ENCODE measurements around the gene CD46.

Gene CD46

DNA sequence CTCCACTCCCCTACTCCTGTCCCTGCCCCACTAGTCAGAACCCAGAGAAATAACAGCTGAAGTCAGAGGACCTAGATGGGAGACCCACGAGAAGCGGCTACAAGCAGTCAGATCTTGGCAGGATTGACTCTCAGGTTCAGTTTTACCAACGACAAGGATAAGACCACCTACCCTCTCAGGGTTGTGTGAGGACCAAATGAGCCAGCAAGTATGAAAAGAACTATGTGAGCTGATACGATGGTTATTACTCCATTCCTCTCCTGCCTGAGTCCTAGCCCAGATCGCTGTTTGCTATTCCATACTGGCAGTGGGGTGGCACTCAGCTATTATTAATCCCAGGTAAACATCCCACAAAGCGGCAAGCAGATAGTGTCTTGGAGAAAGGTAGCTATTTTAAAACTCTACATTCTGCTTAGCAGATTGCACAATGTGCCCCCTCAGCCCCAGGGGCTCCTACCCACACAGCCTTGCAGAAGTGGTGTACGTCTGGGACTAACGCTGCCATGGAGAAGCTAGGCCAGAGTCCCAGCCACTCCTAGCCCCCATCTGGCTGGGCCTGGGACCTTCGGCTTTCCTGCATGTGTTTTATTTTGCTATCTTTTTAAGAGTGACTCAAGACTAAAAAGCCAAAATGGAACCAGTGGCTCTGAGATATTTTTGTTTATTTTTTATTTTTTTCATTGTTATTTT, 58.9 kb downstream of the CD46 start:
- DNase-seq (ENCODE audit: low read depth in 1 of 2, low spot score in 1 of 2) = no peak
- Histone ChIP-seq H3K27ac (replicated peaks) (no peak overlapping the region), H3K27me3 (ENCODE audit: insufficient read depth, poor library complexity, severe bottlenecking) (no peaks in the 10 kb centered on the region), H3K4me3 (replicated peaks; ENCODE audit: insufficient read depth, low read length) (no peak overlapping the region)
- TF ChIP-seq SPI1 (IDR thresholded peaks at IDR 0.05; ENCODE audit: borderline replicate concordance, low read depth) = no peak

DNA sequence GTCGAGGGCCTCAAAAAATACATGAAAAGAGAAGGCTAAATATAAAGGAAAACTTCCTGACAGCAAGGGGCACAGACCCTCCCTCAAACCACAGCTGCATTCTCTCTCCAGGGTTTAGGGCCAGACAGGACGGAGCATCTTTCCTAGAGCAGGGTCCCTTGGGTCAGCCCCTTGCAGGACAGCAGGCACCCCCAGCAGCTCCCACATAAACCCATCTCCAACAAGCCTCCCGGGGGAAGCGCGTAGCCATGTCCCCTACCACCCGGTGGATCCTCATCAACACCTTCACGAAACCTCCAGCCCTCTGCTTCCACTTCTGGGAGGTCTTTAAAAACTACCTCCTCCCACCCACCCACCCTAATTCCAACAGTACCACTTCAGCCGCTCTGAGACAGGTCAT, 59.5 kb downstream of the CD46 start:
- Histone ChIP-seq H3K4me3 (replicated peaks; ENCODE audit: insufficient read depth, low read length) (no peak overlapping the region), H3K27ac (replicated peaks) (no peak overlapping the region), H3K27me3 (ENCODE audit: insufficient read depth, poor library complexity, severe bottlenecking) (no peaks in the 10 kb centered on the region)
- TF ChIP-seq, protein P1, sequence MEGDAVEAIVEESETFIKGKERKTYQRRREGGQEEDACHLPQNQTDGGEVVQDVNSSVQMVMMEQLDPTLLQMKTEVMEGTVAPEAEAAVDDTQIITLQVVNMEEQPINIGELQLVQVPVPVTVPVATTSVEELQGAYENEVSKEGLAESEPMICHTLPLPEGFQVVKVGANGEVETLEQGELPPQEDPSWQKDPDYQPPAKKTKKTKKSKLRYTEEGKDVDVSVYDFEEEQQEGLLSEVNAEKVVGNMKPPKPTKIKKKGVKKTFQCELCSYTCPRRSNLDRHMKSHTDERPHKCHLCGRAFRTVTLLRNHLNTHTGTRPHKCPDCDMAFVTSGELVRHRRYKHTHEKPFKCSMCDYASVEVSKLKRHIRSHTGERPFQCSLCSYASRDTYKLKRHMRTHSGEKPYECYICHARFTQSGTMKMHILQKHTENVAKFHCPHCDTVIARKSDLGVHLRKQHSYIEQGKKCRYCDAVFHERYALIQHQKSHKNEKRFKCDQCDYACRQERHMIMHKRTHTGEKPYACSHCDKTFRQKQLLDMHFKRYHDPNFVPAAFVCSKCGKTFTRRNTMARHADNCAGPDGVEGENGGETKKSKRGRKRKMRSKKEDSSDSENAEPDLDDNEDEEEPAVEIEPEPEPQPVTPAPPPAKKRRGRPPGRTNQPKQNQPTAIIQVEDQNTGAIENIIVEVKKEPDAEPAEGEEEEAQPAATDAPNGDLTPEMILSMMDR (IDR thresholded peaks at IDR 0.05; ENCODE audit: insufficient read depth, low read length) = no peak
- no peak for TF ChIP-seq GABPA (IDR thresholded peaks at IDR 0.05; ENCODE audit: low read depth)
- no peak for TF ChIP-seq POLR2AphosphoS5 (IDR thresholded peaks at IDR 0.05; ENCODE audit: low read depth)
- TF ChIP-seq, protein P2, sequence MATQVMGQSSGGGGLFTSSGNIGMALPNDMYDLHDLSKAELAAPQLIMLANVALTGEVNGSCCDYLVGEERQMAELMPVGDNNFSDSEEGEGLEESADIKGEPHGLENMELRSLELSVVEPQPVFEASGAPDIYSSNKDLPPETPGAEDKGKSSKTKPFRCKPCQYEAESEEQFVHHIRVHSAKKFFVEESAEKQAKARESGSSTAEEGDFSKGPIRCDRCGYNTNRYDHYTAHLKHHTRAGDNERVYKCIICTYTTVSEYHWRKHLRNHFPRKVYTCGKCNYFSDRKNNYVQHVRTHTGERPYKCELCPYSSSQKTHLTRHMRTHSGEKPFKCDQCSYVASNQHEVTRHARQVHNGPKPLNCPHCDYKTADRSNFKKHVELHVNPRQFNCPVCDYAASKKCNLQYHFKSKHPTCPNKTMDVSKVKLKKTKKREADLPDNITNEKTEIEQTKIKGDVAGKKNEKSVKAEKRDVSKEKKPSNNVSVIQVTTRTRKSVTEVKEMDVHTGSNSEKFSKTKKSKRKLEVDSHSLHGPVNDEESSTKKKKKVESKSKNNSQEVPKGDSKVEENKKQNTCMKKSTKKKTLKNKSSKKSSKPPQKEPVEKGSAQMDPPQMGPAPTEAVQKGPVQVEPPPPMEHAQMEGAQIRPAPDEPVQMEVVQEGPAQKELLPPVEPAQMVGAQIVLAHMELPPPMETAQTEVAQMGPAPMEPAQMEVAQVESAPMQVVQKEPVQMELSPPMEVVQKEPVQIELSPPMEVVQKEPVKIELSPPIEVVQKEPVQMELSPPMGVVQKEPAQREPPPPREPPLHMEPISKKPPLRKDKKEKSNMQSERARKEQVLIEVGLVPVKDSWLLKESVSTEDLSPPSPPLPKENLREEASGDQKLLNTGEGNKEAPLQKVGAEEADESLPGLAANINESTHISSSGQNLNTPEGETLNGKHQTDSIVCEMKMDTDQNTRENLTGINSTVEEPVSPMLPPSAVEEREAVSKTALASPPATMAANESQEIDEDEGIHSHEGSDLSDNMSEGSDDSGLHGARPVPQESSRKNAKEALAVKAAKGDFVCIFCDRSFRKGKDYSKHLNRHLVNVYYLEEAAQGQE (IDR thresholded peaks at IDR 0.05; ENCODE audit: insufficient replicate concordance, low read depth) = no peak
- no peak for TF ChIP-seq SPI1 (IDR thresholded peaks at IDR 0.05; ENCODE audit: borderline replicate concordance, low read depth)
- DNase-seq (ENCODE audit: low read depth in 1 of 2, low spot score in 1 of 2) = no peak

DNA sequence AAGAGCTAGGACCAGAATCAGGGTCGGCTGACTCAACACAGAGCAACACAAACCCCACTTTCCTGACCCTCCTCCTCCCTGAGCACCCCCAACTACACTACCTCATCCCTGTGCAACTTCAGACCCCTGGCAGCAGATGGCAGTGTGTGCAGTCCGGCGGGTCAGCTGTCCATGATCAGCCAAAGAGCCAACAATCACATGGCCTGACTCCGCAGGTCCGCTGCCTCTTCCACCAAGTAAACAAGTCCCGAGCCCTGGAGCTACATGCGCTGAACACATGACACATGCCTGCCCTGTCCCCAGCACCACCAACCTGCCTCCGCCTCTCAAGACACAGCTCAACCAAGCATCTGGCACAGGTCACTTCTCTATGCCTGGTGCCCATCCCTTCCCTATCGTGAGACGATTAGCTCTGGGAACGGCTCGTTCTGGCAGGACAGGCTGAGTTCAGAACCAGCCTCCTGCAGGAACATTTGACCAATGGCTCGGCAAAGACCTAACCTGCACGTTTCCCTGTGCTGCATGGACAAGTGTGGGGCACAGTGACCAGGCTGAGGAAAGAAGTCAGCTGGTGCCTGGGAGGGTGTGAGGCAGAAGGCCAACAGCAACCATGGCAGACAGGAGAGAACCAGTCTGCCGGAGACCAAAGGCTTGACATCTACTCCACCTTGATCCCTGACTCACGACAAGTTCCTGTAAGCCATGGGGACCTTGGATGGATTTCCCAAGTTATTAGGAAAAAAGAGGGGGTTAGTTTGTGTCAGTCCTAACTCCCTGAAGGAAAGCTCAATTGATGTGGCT, 60.3 kb downstream of the CD46 start:
- TF ChIP-seq, protein P1 (IDR thresholded peaks at IDR 0.05; ENCODE audit: insufficient read depth, low read length) = no peak
- TF ChIP-seq SPI1 (IDR thresholded peaks at IDR 0.05; ENCODE audit: borderline replicate concordance, low read depth) (no peak), GABPA (IDR thresholded peaks at IDR 0.05; ENCODE audit: low read depth) (no peak), POLR2AphosphoS5 (IDR thresholded peaks at IDR 0.05; ENCODE audit: low read depth) (no peak)
- TF ChIP-seq, protein P2 (IDR thresholded peaks at IDR 0.05; ENCODE audit: insufficient replicate concordance, low read depth) = no peak
- Histone ChIP-seq H3K27ac (replicated peaks) (no peak overlapping the region), H3K27me3 (ENCODE audit: insufficient read depth, poor library complexity, severe bottlenecking) (no peaks in the 10 kb centered on the region), H3K4me3 (replicated peaks; ENCODE audit: insufficient read depth, low read length) (no peak overlapping the region)
- DNase-seq (ENCODE audit: low read depth in 1 of 2, low spot score in 1 of 2) = no peak

DNA sequence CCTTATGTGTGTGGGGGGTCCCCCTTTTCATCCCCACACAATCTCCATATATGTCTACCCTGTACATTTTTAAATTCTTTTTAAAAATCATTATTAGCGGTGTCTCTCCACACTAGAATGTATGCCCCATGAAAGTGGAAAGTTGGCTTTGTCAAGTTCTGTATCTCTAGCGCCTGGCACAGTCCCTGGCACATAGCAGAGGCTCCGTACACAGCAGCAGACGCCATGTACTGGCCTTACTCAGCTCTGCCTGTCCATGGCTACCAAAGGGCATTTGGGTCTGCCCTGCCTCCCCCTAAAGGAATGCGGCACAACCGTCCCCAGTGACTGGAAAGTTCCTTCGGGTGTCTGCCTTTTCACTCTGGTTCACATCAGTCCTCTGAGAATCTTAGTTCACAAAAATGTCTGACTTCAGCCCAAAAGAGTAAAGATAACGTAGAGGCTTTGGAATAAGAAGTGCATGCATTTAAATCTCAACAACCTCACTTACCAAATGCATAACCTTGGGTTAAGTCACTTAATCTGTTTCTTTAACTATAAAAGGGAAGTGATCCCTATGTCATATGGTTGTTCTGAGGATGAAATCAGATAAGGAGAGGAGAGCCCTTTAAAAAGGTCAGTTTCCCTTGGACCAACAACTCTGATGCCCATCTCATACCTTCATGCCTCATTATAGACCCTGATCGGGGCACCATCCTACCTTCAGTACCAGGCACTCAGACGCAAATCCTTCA, 61.1 kb downstream of the CD46 start:
- Histone ChIP-seq H3K27me3 (ENCODE audit: insufficient read depth, poor library complexity, severe bottlenecking) (no peaks in the 10 kb centered on the region), H3K4me3 (replicated peaks; ENCODE audit: insufficient read depth, low read length) (no peak overlapping the region), H3K27ac (replicated peaks) (no peak overlapping the region)
- TF ChIP-seq GABPA (IDR thresholded peaks at IDR 0.05; ENCODE audit: low read depth) (no peak), SPI1 (IDR thresholded peaks at IDR 0.05; ENCODE audit: borderline replicate concordance, low read depth) (peak; percentile 36; the same call in 1 of the 2 replicates), POLR2AphosphoS5 (IDR thresholded peaks at IDR 0.05; ENCODE audit: low read depth) (no peak)
- TF ChIP-seq, protein P1 (IDR thresholded peaks at IDR 0.05; ENCODE audit: insufficient read depth, low read length) = no peak
- TF ChIP-seq, protein P2 (IDR thresholded peaks at IDR 0.05; ENCODE audit: insufficient replicate concordance, low read depth) = no peak
- DNase-seq (ENCODE audit: low read depth in 1 of 2, low spot score in 1 of 2) = no peak

All from HL-60 (cell line).